ENCODE data around the gene LAMP2.

- TF ChIP-seq CTCF (IDR thresholded peaks at IDR 0.05) = no peak
- no peak for TF ChIP-seq POLR2A (IDR thresholded peaks at IDR 0.05)
Observed at GRCh38 chrX:120485315-120485637, 16.2 kb upstream of the LAMP2 start.
